HG03175 (cell line): ENCODE data around the gene SYT1.

Experiments used
- ATAC-seq: cut with Tn5 transposase; IDR thresholded peaks from one replicate; pipeline ENCODE4 v1.9.1; 2021; ENCODE audit warnings: mild to moderate bottlenecking, moderate library complexity; ENCODE audit not compliant: unreplicated experiment

The SYT1 gene

DNA sequence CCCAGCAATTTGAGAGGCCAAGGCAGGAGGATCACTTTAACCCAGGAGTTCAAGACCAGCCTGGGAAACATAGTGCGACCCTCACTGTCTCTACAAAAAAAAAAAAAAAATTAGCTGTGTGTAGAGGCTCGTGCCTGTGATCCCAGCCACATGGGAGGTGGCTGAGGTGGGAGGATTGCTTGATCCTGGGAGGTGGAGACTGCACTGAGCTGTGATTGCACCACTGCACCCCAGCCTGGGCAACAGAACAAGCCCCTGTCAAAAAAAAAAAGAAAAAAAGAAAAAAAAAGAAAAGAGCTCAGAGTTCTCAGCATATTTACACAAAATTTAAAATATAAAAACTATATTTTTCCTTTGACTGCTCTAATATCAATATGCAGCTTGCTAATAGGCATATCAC lies 260.8 kb downstream of the SYT1 start:
- ATAC-seq: no peak

DNA sequence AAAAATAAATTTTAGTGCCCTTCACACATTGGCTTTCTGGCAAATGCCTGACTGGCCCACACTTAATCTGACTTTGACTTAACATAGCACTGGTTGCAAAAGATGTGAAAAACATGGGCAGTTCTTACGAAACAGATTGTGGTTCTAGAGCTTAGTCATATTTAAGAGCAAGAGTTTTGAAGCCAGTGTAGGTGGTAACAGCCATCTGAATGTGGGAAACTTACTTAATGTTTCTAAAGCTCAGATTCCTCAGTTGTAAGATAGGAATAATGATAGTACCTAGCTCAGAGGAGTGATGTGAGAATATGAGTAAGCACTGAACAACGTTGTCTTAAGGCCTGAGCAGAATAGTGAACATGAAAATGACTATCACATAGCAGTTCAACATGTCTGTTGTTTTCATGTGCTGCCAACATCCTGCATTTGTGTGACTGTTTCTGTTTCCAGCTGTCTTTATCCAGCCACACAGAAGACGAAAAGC lies 262.7 kb downstream of the SYT1 start:
- ATAC-seq: peak; percentile 82

DNA sequence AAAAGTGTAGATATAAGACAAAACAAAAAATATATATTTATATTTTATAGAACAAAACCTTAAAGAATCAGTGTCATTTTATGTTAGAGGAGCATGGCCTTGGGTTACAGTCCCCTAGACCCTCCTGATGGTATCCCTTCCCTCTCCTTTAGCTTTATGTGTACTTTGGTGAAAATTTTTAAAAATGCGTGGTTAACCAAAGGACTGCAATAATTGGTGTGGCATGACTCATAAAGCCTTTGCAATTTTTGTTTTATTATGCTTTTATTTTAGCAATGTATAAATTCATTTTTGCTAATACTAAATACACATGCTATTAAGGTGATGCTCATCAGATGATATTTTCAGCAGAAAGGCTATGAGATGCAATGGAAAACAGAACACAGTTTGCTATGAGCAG lies 264.4 kb downstream of the SYT1 start:
- ATAC-seq: no peak

DNA sequence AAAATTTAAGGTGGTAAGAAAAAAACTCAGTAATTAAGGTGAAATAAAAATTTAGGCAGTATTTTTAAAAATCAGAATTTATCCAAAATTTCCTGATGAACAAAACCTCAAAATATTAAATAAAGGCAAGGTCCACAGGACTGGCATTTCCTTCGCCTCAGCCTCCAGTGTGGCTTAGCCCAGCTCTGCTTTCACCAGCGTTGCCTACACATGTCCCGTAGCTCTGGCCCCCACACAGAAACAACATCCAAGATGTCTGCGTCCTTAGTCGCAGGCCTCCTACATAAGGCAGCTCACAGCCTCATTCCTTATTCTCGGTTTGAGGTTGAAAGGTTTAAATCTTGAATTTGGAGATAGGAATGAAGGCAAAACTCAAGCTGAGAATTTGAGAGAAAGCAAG lies 274.3 kb downstream of the SYT1 start:
- ATAC-seq: no peak

DNA sequence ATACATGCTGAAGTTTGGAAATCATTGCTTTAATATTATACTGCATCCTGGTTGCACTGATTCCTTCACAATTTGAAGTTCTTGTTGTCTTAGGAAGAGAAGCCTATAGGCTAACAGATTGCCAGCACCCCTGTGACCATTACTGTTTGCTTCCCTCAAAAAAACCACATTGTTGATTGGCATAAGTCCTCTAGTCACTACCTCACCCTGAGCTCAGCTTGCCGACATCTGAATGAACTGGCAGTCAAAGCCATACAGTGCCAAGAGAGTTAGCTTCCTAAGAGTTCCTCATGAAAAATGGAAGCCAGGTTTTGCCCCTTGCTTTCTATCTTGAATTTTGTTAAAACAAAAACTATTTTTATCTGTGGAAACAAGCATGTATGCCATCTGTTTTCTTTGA lies 276.1 kb downstream of the SYT1 start:
- no peak for ATAC-seq

DNA sequence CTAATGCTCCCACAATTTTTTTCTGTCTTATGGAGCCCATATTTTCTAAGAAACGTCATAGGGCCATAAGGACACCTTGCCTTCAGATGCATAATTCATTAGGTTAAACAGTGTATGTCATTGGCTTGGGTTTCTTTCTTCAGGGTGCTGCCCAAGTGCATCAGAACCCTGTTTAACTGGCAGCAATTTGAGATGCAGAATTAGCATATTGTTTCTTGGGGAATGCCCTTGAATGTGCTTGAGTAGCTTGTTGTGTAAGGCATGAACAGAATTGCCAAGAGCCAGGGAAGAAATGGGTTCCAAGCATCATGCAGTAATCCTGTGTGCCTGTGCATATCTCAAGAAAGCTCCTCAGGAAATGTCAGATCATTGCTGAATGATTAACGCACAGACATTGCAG lies 277.2 kb downstream of the SYT1 start:
- no peak for ATAC-seq

DNA sequence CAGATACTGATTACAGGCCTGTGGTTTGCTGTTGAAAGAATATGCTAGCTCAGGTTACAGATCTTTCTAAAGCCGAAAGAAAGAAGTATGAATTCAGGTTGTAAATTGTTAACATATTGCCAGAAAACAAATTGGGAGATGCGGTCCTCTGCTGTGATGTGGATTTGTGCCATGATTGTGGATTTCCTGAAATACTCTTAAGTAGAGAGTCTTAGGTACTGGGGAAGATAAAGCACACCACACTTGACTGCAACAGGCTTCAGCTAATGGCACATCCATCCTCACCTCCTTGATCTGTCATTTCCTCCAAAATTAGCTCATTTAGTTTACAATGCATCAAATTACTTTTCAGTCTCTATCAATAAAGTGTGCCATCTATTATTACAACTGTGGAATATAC lies 279.2 kb downstream of the SYT1 start:
- ATAC-seq: no peak

DNA sequence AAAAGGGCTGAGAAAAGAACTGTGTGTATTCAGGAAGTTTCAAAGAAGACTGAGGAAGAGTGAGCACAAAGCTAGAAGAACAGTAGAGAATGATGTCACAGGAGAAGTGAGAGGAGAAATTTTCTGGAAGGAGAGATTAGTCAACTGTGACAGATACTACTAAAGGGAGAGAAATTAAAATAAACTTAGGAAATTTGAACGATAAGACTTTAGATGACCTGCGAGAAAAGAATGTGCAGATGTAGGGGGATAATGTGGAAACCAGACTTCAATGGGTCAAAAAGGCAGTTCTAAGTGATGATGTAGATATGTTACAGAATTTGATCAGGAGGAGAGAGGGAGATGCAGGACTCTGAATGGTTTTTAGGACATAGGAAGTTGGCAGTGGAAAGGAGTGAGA lies 287.4 kb downstream of the SYT1 start:
- no peak for ATAC-seq

DNA sequence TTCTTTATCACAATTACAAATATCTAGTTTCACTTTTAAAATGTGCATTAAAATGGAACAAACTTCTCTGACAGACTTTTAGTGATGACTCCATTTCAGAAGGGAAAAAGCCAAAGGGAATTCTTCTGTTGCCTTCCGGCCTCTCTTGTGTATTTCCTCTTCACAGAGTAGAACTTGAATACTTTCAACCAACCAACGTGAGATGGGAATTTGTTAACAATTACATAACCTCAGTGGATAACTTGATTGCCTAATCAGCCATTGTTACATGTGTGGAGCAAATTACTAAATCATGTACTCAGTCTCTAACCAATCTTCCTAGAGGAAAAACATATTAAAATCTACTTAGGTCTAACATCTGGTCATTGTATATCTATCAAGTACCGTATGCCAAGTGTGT lies 291.1 kb downstream of the SYT1 start:
- no peak for ATAC-seq

DNA sequence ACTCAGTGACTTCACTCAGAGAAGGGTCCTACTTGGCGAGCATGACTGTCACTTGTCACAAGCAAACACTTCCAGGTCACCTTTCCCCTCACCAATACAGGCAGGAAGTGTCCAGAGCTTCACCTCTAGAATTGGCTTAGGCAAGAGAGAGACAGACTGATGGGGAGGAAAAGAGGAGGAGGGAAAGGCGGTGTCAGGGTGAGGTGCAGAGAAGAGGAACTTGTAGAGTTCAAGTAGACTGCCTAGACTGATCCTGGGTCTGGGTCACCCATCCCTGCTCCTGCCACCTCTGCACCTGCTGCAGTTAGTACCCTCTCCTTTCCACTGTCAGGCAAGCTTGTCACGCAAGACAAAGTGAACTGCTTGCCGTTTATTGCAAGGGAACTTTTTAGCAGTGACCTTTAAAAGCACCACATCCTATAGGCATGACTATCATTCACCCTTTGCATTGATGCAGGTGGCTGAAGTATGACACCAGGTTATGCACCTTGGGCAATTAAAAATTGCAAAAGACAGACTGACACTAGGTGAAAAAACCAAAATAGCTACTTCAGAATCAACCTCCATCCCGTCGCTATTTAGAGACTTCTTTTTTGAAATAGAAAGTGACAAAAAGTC lies 292.4 kb downstream of the SYT1 start:
- ATAC-seq: peak; percentile 60

DNA sequence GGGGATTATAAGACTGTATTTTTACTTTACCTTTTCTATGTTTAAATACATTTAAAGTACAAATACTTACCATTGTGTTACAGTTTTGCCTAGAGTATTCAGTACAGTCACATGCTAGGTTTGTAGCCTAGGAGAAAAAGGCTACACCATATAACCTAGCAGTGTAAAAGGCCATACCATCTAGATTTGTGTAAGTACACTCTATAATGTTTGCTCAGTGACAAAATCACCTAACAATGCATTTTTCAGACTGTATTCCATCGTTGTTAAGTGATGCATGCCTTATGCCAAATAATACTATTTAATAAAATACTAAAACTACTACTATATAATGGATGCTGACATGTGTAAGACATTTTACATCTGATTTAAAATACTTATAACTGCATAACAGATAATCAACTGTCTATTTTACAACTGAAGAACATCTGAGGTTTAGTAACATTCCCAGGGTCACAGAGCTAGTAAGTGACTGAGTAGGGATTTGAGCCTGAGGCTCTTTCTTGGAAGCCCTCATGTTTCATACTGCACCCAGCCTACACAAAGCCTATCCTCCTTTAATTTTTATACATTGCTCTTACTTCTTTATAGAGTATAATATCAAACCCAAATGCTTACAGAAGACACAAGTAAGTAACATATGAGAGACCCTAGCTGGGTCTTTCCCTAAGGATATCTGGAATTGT lies 296.8 kb downstream of the SYT1 start:
- no peak for ATAC-seq

DNA sequence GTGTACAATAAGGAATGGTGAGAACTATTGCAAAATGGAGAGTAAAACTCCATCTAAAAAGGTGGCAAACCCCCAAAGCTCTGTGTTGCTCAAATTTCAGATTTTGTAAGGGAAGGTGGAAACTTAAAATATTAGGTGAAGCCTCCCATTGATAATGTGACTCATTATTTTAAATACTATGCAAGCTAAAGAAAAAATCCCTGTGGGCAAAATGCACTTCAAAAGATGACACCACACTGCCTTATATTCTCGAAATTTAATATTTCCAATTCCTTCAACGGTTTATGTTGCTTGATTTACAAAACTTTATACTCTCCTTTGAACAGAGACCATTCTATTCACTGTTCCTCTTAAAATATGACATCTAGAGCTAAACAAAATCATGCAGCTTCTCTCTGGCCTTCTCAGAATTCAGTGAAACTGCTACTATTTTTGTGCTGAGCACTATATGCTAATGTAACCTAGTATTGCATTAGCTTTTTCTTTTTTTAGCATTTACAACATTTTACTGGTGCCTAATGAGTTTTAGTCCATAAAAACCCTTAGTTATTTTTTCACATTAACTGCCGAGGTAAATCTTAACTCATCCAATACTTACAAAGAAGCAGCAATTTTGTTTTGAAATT lies 297.7 kb downstream of the SYT1 start:
- ATAC-seq: no peak

DNA sequence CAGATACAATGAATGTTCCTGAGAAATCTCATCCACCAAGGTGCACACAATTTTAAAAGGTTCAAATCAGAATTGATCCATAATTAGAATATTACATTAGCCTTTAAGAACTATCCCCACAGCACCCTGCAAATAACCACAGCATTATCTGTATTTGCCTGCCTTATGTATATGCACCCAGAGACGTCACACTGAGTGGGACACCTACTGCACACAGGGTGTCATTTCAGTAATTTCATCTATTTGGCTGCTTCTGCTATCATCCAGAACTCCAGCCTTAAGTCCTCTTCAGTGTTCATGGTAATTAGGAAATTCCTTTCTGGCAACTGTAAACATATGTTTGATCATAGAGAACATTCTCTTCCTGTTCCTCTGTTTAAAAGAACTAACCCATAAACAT lies 298.4 kb downstream of the SYT1 start:
- ATAC-seq: peak; percentile 52

DNA sequence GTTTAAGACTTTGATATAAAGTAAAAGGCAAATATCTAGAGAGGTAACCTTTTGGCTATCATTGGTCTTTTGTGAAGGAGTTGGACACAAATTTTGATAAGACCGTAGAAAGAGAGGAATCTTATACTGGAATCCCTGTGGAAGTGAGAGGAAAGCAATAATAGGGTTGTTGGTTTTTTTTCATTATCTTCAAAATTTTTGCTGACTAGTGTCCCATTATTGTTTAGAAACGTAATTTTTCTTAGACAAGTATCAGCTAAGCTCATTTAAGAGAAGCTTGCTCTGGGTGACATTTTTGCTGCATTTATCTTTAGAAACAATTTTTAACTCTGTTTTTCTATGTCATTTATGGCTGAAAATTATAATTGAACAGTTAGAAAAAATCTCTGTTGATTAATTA lies 300.3 kb downstream of the SYT1 start:
- ATAC-seq: no peak

DNA sequence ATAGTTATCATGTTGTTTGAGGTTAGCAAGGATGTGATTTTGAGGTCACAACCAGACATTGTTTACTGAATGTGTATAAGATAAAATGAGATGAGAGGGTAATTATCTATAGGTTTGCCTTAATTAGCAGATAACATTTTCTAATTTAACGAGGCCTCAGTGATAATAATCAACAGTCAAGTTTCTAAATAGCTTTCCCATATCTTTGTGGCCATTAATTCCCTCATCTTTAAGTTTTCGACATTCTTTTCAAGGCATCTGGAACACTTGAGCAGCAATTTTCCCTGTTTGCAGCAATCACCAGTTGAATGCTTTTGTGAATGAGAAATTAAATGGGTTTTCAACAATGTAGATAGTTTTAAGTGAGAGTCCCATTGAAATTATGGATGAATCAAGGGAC lies 304.1 kb downstream of the SYT1 start:
- ATAC-seq: no peak

DNA sequence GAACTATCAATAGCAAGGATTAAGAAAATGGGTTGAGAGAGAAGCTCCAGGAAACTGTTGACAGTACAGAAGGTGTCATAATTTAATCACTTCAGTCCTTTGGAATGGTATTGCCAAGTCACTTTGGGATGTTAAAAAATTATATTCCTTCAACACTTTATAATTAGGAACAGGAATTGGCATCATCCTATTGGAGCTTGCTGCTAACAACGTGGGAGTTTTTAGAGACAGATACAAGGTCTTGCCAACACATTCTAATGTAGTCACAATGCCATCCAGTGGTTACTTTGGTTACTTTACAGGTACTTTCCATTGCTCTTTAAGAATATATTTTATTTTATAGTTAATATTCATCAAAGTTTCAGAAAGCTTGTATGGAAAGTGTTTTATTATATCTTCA lies 310.1 kb downstream of the SYT1 start:
- peak; percentile 90 for ATAC-seq

DNA sequence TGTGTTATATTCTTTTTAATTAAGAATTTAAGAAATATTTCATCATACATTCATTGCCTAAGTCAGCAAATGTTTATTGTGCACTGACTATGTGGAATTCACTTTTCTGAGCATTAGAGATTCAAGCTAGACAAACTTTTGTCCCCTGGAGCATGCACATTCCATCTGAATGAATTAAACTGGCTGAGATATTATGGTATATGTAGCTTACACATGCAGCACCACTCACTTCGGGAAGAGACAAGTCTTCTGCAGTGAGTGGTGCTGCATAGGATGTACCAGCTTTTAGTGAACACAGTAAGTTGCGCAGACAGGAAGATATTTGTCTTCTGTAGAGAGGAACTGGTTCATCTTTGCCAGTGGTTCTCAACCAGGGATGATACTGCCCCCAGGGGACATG lies 318.4 kb downstream of the SYT1 start:
- ATAC-seq: no peak

DNA sequence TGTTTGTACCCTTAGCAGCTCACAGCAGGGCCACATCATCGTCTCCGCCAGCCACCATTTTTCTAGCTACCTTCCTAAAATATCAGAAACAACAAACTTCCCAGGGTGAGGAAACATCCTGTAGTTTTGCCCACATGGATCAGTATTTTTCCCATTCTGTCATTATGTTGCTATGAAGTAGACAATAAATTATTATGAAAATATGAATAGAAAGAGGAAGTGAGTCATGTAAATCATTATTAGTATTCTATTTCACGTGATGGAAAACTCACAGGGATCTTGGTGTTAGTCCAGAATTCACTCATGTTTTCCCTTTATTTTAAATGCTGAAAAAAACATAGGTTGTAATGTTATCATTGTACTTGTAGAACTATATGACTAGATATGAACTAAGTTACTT lies 319.4 kb downstream of the SYT1 start:
- ATAC-seq: no peak

DNA sequence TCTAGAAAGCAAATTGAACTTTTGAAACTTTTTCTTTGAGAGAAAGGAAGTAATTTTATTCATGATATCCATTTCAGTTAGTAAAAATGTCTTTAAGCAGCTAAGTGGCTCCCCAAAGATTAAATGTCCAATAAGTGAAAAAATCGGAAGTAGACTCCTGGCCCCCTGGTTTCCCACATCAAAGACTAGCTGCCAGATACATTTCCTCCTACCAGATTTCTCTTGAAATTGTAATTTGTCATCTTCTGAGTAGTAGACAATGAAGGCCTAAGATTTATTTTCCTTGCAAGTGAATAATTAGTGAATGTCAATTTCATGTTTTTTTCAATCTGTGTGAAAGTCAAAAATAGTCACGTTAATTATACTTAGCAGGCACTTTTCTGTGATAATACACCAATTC lies 321.9 kb downstream of the SYT1 start:
- ATAC-seq: no peak

DNA sequence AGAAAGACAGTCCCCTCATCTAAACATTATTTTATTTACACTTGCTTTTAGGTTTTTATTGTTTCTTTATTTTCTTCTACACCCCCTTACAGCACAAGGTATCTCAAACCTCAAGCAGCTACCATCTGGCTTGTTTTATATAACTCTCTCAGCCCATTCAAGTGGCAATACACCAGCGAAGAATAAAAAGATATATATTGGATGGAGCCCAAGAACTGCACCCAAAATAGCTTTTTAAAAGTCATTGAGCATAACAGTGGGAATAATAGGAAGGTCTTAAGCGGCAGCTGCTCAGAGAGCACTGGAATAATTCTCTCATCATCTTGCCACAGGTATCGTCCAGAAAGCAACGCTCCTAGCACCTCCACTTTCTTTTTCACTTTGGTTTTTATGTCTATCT lies 322.5 kb downstream of the SYT1 start:
- ATAC-seq: no peak

DNA sequence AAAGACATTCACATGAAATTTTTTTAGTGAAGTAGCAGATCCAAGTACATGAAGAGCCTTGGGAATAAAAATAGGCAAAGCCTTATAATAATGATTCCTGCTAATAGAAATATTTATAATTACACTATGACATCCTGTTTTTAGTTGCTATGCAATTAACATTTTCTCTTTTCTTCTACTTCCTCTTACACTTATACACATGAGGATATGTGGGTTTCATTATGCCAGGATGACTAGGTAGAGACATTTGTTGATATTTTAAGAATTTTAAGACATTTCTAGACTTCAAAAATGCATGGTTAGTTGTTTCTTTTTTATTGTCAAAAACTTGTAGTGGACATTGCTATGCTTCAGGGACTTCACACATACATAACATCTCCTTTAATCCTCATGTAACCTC lies 326.8 kb downstream of the SYT1 start:
- ATAC-seq: peak; percentile 60

DNA sequence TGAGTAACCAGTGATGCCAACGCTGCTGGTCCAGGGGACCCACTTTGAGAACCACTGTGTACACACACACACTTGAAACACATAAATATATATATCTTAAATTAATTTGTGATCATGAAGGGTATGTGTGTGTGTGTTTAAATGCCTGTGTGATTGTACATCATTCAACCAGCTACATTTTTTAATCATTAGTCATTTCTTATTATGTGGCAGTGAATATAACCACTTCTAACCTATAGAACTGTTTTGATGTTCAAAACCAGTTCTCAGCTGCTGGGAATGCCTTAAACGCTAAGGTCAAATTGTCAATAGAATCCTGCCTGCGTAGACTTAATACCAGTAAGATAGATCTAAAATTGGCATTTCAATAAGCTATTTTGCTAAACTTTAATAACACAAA lies 330.0 kb downstream of the SYT1 start:
- ATAC-seq: no peak
